NCI-H748 (cell line): ENCODE results near the gene RFC1.
"Not testable (repeated sequence)": the region's sequence is repeated elsewhere in the genome, so short reads cannot be mapped to it uniquely, and the experiment has no call there.

ENCODE experiments used
- DNase-seq: peaks from one replicate; lab custom pipeline; 2025; ENCODE audit not compliant: unreplicated experiment; lab: John Stamatoyannopoulos, UW

RFC1 gene, protein sequence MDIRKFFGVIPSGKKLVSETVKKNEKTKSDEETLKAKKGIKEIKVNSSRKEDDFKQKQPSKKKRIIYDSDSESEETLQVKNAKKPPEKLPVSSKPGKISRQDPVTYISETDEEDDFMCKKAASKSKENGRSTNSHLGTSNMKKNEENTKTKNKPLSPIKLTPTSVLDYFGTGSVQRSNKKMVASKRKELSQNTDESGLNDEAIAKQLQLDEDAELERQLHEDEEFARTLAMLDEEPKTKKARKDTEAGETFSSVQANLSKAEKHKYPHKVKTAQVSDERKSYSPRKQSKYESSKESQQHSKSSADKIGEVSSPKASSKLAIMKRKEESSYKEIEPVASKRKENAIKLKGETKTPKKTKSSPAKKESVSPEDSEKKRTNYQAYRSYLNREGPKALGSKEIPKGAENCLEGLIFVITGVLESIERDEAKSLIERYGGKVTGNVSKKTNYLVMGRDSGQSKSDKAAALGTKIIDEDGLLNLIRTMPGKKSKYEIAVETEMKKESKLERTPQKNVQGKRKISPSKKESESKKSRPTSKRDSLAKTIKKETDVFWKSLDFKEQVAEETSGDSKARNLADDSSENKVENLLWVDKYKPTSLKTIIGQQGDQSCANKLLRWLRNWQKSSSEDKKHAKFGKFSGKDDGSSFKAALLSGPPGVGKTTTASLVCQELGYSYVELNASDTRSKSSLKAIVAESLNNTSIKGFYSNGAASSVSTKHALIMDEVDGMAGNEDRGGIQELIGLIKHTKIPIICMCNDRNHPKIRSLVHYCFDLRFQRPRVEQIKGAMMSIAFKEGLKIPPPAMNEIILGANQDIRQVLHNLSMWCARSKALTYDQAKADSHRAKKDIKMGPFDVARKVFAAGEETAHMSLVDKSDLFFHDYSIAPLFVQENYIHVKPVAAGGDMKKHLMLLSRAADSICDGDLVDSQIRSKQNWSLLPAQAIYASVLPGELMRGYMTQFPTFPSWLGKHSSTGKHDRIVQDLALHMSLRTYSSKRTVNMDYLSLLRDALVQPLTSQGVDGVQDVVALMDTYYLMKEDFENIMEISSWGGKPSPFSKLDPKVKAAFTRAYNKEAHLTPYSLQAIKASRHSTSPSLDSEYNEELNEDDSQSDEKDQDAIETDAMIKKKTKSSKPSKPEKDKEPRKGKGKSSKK

GRCh38 chr4:39365830-39366771 lies at the start of gene RFC1:
Gene RFC1, minus strand, starts transcription at chr4:39366362. Its CDS starts 121 bp downstream, at chr4:39366241.
- peak; percentile 91 for DNase-seq

- DNase-seq, result no peak
These were observed 49.6 kb upstream of the RFC1 start for GRCh38 chr4:39415678-39416283.

DNA sequence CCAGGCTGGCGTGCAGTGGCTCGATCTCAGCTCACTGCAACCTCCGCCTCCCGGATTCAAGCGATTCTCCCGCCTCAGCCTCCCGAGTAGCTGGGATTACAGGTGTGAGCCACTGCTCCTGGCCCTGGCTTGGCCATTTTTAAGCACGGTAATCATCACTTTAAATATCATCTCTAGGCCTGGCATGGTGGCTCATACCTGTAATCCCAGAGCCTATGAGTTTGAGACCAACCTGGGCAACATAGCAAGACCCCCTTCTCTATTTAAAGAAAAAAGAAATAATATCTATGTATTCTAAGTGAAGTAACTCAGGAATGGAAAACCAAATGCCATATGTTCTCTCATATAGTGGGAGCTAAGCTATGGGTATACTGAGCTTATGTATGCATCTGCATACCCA lies 45.4 kb upstream of the RFC1 start:
- not testable (repeated sequence) for DNase-seq

- DNase-seq, result no peak
These were observed 44.3 kb upstream of the RFC1 start for GRCh38 chr4:39410415-39410814.

- no peak for DNase-seq
These were observed 41.4 kb upstream of the RFC1 start for GRCh38 chr4:39407584-39407885.

DNA sequence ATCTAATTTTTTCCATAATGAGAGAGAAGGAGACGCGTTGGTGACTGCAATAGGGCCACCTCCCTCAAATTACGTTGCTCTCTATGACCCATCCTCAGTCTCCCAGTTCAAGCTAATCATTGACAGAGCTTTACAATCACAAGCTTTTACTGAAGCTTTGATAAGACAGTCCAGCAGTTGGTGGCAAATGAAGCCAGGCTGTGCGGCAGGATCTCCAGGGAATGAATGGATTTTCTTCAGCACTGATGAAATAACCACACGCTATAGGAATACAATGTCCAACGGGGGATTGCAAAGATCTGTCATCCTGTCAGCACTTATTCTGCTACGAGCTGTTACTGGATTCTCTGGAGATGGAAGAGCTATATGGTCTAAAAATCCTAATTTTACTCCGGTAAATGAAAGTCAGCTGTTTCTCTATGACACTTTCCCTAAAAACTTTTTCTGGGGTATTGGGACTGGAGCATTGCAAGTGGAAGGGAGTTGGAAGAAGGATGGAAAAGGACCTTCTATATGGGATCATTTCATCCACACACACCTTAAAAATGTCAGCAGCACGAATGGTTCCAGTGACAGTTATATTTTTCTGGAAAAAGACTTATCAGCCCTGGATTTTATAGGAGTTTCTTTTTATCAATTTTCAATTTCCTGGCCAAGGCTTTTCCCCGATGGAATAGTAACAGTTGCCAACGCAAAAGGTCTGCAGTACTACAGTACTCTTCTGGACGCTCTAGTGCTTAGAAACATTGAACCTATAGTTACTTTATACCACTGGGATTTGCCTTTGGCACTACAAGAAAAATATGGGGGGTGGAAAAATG lies 40.8 kb upstream of the RFC1 start, which contains the start of gene KLB:
Gene KLB, plus strand, starts transcription at position 168 of the 821 bp plus-strand sequence. Its CDS starts 20 bp downstream, at position 188.
- no peak for DNase-seq

DNA sequence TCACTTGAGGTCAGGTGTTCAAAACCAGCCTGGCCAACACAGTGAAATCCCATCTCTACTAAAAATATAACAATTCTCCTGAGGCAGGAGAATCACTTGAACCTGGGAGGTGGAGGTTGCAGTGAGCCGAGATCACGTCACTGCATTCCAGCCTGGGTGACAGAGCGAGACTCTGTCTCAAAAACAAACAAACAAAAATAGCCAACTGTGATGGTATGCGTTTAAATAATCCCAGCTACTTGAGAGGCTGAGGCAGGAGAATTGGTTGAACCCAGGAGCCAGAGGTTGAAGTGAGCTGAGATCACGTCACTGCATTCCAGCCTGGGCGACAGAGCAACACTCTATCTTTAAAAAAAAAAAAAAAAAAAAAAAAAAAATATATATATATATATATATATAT lies 35.5 kb upstream of the RFC1 start:
- DNase-seq, result not testable (repeated sequence)

- DNase-seq, result no peak
These were observed 28.5 kb upstream of the RFC1 start for GRCh38 chr4:39394706-39395105.

DNA sequence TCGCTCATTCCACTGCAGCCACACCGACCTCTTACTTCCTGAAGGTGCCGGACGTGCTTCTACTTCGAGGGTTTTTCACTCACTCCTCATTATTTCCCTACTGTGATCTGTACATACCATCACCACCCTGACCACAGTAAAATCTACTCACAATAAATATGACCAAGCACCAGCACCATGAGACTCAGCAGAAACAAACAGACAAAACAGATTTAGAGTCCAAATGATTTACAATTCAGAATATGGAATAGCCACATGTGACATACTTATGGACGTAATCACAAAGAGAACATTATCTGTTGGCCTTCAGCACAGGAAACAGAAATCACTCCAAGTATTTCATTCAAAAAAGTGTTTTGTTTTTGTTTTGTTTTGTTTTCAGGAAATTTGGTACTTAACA lies 24.4 kb upstream of the RFC1 start:
- DNase-seq, result no peak

- no peak for DNase-seq
These were observed 18.4 kb upstream of the RFC1 start for GRCh38 chr4:39384563-39384962.

GRCh38 chr4:39383690-39384089 lies 17.5 kb upstream of the RFC1 start:
- no peak for DNase-seq

GRCh38 chr4:39375478-39375877 lies 9.3 kb upstream of the RFC1 start:
- no peak for DNase-seq

DNA sequence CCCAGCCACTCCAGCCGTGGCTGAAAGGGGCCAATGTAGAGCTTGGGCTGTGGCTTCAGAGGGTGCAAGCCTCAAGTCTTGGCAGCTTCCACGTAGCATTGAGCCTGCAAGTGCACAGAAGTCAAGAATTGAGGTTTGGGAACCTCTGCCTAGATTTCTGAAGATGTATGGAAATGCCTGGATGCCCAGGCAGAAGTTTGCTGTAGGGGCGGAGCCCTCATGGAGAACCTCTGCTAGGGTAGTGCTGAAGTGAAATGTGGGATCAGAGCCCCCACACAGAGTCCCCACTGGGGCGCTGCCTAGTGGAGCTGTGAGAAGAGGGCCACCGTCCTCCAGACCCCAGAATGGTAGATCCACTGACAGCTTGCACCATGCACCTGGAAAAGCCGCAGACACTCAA lies 5.0 kb upstream of the RFC1 start:
- DNase-seq, result not testable (repeated sequence)

DNA sequence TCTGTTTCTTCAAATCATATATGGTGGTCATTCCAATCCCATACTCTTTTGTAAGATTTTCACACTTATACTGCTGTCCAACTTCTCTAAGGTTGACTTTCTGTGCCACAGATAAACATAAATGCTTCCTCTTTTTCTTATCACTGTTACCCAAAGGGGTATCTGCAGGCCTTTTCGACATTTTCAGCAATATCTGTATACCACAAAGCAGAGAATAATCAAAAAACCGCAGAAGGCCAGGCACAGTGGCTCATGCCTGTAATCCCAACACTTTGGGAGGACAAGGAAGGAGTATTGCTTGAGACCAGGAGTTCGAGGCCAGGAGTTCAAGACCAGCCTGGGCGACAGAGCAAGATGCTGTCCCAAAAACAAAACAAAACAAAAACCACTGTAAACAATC lies 3.1 kb upstream of the RFC1 start:
- DNase-seq, result no peak

- DNase-seq, result peak; percentile 6
These were observed 1.0 kb upstream of the RFC1 start for GRCh38 chr4:39367166-39367565.

DNA sequence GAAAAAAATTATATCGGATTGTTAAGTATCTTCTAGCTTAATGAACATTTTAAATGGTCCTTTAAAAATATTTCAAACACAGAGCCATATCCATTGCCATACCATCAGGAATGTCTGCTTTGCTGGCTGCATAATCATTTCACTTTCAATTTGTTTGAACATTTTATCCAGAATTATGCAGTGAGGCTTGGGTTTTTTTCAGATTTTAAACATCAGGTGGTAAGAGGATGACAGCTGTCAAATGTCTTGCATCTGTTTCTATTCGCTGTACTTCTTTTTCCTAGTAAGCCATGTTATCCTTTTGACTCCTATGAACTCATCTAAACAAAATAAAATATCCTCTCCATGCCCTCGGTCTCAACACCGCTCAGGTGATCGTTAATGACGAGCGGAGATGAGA lies 802 bp downstream of the RFC1 start:
- DNase-seq, result peak; percentile 28

DNA sequence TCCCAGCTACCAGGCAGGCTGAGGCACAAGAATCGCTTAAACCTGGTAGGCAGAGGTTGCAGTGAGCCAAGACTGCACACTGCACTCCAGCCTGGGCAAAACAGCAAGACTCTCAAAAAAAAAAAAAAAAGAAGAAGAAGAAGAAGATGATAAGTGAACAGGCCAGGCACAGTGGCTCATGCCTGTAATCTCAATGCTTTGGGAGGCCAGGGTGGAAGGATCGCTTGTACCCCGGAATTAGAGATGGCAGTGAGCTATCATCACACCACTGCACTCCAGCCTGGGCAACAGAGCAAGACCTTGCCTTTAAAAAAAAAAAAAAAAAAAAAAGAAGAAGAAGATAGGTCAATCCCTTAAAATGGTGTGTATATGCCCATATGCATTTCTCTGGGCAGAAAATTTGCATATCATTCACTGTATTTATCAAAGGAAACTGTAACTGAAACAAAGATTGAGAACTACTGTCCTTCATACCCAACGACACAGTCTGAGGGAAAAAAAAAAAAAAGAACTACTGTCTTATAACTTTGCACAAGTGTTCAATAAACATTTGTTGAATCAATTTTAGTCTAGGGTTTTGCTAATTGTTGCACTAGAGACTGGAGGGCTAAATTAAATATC lies 2.3 kb downstream of the RFC1 start:
- DNase-seq, result no peak

DNA sequence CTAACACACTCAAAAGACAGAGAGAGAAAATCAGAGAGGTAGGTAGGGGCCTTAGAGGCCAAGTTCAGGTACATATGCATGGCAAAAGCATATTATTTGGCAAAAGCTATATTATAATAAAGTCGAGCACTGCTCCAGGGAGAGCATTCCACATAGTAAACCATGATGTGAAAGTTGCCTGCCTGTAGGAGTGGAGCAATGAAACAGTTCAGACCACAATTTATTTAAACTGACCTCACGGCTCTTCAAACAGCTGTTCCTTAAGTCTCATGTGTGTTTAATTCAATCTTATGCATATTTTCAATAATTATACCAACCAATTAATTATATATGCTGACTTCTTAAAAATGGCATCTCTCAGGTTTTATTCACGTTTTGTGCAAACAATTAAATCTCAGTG lies 3.3 kb downstream of the RFC1 start:
- DNase-seq, result no peak

- DNase-seq, result not testable (repeated sequence)
These were observed 5.6 kb downstream of the RFC1 start for GRCh38 chr4:39360611-39361010.
